K562 (cell line): ENCODE measurements around the gene NR6A1. TPM values are rescaled to one million over a fixed set of nuclear protein-coding genes. Genes with fewer than 3 reads are reported as not detected.

Experiments
- ADNP ChIP-seq: fragments of 200-800 bp; sonication (Bioruptor generic); IDR thresholded peaks from 2 replicates; pipeline ENCODE4 v1.6.1; 2016; ENCODE audit warnings: missing genetic modification characterization, missing compliant biosample characterization
- AFF1 ChIP-seq, 2 experiments: fragments of 450-650 bp; IDR thresholded peaks; 2 replicates each; pipeline ENCODE4 v1.6.1; 2018; ENCODE audit warnings: mild to moderate bottlenecking in 2 of 2, low read depth in 1 of 2; ENCODE audit not compliant: partially characterized antibody in 2 of 2
- ATF4 ChIP-seq: fragments of 450-650 bp; formaldehyde crosslinking; IDR thresholded peaks from 2 replicates; pipeline ENCODE4 v1.4.0; 2022; ENCODE audit warnings: mild to moderate bottlenecking, moderate library complexity
- CC2D1A ChIP-seq: fragments of 450-650 bp; IDR thresholded peaks from 2 replicates; pipeline ENCODE4 v1.6.1; 2017; ENCODE audit warnings: mild to moderate bottlenecking
- ELF1 ChIP-seq: fragments of 200-800 bp; sonication (Bioruptor generic); IDR thresholded peaks from 2 replicates; pipeline ENCODE4 v1.6.1; 2016; ENCODE audit warnings: missing genetic modification characterization, missing compliant biosample characterization
- ETS1 ChIP-seq: conservative IDR thresholded peaks from 2 replicates; pipeline ENCODE4 v1.6.1; 2011; ENCODE audit warnings: low read depth, mild to moderate bottlenecking, low read length; ENCODE audit not compliant: control insufficient read depth
- GABPB1 ChIP-seq: sonication (generic); formaldehyde crosslinking; IDR thresholded peaks from 2 replicates; pipeline ENCODE4 v1.8.0; 2022; ENCODE audit warnings: mild to moderate bottlenecking, missing genetic modification reagents
- HOXB6 ChIP-seq: fragments of 250-450 bp; sonication (Bioruptor Pico); IDR thresholded peaks from 2 replicates; pipeline ENCODE4 v1.5.1; 2022; ENCODE audit warnings: mild to moderate bottlenecking, borderline replicate concordance
- ID3 ChIP-seq, 2 experiments: fragments of 250-450 bp in 1 of 2; fragments of 450-650 bp in 1 of 2; sonication (Bioruptor Pico) in 1 of 2; IDR thresholded peaks; 2 replicates each; pipeline versions ENCODE4 v1.6.1 to v1.8.0; 2016 to 2021; ENCODE audit warnings: mild to moderate bottlenecking in 2 of 2, moderate library complexity in 2 of 2, missing compliant biosample characterization in 1 of 2, missing genetic modification characterization in 1 of 2
- ILF3 ChIP-seq: fragments of 450-650 bp; IDR thresholded peaks from 2 replicates; pipeline ENCODE4 v1.6.1; 2018; ENCODE audit warnings: antibody characterized with exemption, mild to moderate bottlenecking, moderate library complexity, borderline replicate concordance
- MAZ ChIP-seq, 2 experiments: fragments of 450-650 bp in 1 of 2; sonication (generic) in 1 of 2; formaldehyde crosslinking; IDR thresholded peaks in 1 of 2; conservative IDR thresholded peaks in 1 of 2; 2 replicates each; pipeline versions ENCODE4 v1.4.0 to v1.5.0; 2020; ENCODE audit warnings: mild to moderate bottlenecking in 1 of 2, missing genetic modification reagents in 1 of 2
- PHTF2 ChIP-seq: fragments of 250-450 bp; sonication (Bioruptor Pico); IDR thresholded peaks from 2 replicates; pipeline ENCODE4 v1.5.0; 2021; ENCODE audit warnings: mild to moderate bottlenecking
- RBBP5 ChIP-seq: fragments of 200-600 bp; sonication (generic); IDR thresholded peaks from 2 replicates; pipeline ENCODE4 v1.6.1; 2012; ENCODE audit warnings: borderline replicate concordance, mild to moderate bottlenecking, low read length, control low read depth, inconsistent platforms; ENCODE audit not compliant: insufficient read depth, poor library complexity, severe bottlenecking
- SMARCA4 ChIP-seq: fragments of 450-650 bp; IDR thresholded peaks from 2 replicates; pipeline ENCODE4 v1.6.1; 2016
- SMARCA5 ChIP-seq: fragments of 450-650 bp; IDR thresholded peaks from 2 replicates; pipeline ENCODE4 v1.6.1; 2016
- SRSF7 ChIP-seq: fragments of 200-400 bp; formaldehyde crosslinking; optimal IDR thresholded peaks from 2 replicates; pipeline ENCODE3; 2017; ENCODE audit warnings: mild to moderate bottlenecking, low read depth, low read length
- ZNF583 ChIP-seq: fragments of 250-450 bp; sonication (Bioruptor Pico); IDR thresholded peaks from 2 replicates; pipeline ENCODE4 v1.4.0; 2020
- ZNF695 ChIP-seq: fragments of 450-650 bp; formaldehyde crosslinking; IDR thresholded peaks from 2 replicates; pipeline ENCODE4 v1.4.0; 2020; ENCODE audit warnings: mild to moderate bottlenecking, moderate library complexity
- ZNF76 ChIP-seq: fragments of 250-450 bp; sonication (Bioruptor Pico); IDR thresholded peaks from 2 replicates; pipeline ENCODE4 v1.4.0; 2020; ENCODE audit warnings: mild to moderate bottlenecking, moderate library complexity, borderline replicate concordance
- ZSCAN29 ChIP-seq: fragments of 450-650 bp; IDR thresholded peaks from 2 replicates; pipeline ENCODE4 v1.6.1; 2017
- ZSCAN32 ChIP-seq: fragments of 450-650 bp; formaldehyde crosslinking; IDR thresholded peaks from 2 replicates; pipeline ENCODE4 v1.4.0; 2020; ENCODE audit warnings: mild to moderate bottlenecking, moderate library complexity
- polyA plus RNA-seq, 8 experiments: library from polyadenylated mRNA; depleted of rRNA in 4 of 8; stranded (reverse) in 5 of 8; unstranded in 3 of 8; fragments of >200 nt; fragmentation: Nextera tagmentation in 2 of 8; fragmentation: Illumina TruSeq in 1 of 8; extraction: Ambion mirVana in 2 of 8; extraction: Trizol in 1 of 8; gene quantifications; 2 replicates each; pipeline versions ENCODE4 v1.2.1 to v1.2.3, GENCODE V29; 2011 to 2014; ENCODE audit warnings: inconsistent platforms in 1 of 8, missing spikeins in 1 of 8
- total RNA-seq, 7 experiments: library from RNA; depleted of rRNA in 6 of 7; stranded (reverse); fragments of >200 nt in 6 of 7; fragmentation: Illumina TruSeq in 2 of 7; extraction: Trizol in 2 of 7; gene quantifications; 2 replicates each; pipeline versions ENCODE4 v1.2.1 to v1.2.3, GENCODE V29; 2011 to 2021; ENCODE audit warnings: low replicate concordance in 1 of 7

The NR6A1 gene
- total and polyA plus RNA-seq, 9 of the 15 experiments (the other 6 are each of a cell fraction or from before 2014, with no cell fraction given): 9.7 to 55.4 (median 28.3) TPM

DNA sequence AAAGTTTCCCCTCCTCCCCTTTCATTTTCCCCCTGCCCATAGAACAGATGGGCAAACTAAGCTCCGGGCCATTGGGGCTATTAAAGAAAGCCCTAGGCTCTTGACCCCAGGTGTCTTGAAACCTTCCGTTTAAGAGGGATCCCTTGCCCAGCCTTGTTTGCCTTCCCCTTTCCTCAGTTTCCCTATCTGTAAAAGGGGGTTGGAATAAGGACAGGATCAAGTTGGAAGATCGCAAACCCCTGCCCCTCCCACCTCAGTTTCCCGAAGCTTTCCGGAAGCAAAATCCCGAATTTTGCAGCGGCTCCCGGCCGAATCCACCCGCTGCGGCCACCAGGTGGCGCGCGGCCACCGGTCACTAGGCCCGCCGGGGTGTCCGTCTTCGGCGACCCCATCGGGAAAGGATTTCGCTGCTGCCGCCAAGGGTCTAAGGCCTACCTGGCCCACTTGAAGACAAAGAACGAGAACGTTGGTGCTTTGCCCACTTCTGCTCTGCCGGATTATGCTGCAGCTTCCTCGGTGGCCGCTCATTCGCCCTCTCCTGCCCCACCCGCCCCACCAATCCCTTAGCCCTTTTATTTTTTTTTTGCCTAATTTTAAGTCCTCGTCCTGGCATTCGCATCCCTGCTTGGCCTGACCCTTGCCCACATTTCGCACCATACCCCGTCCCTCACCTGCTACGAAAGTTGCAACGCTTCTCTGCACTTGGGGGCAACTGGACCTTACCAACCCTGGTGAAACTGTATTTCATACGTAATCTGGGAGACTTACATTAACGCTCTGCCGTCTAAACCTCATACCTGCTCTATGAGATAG, 962 bp upstream of the NR6A1 start (continued):
- TF ChIP-seq ID3 (CRISPR knock-in tag; IDR thresholded peaks at IDR 0.05) (no peak), ID3 (tag; IDR thresholded peaks at IDR 0.05) (peak; percentile 29; the same call in 1 of the 2 replicates), GABPB1 (no peak), SMARCA4 (peak; percentile 37; the same call in 1 of the 2 replicates), SRSF7 (no peak), CC2D1A (peak; percentile 84), SMARCA5 (peak; percentile 97), ZSCAN29 (peak; percentile 88), ATF4 (CRISPR knock-in tag) (peak; percentile 22; the same call in 1 of the 2 replicates), ZSCAN32 (CRISPR knock-in tag) (no peak), ZNF583 (0 out of 2 replicates have a peak, but pooled peaks have one; percentile 31), ZNF76 (CRISPR knock-in tag) (no peak), MAZ (CRISPR knock-in tag; conservative IDR thresholded peaks at IDR 0.05 in 1 of 2, IDR thresholded peaks at IDR 0.05 in 1 of 2) (peak in 1 of 2 experiments; percentile 41; a peak in 1 of 4 replicates), ADNP (tag) (no peak), ELF1 (tag) (peak; percentile 82), ETS1 (no peak), AFF1 (IDR thresholded peaks at IDR 0.05; ENCODE audit: low read depth in 1 of 2, partially characterized antibody in 2 of 2) (peak in 1 of 2 experiments; percentile 5), ILF3 (no peak), PHTF2 (CRISPR knock-in tag) (no peak), ZNF695 (CRISPR knock-in tag) (no peak), RBBP5 (no peak), HOXB6 (CRISPR knock-in tag) (no peak)
